ENCODE results near the gene AQP5. TPM values are rescaled to one million over a fixed set of nuclear protein-coding genes. Genes with fewer than 3 reads are reported as not detected.

The AQP5 gene
- total RNA-seq, 1 experiment from 2014 or later, result not detected

DNA sequence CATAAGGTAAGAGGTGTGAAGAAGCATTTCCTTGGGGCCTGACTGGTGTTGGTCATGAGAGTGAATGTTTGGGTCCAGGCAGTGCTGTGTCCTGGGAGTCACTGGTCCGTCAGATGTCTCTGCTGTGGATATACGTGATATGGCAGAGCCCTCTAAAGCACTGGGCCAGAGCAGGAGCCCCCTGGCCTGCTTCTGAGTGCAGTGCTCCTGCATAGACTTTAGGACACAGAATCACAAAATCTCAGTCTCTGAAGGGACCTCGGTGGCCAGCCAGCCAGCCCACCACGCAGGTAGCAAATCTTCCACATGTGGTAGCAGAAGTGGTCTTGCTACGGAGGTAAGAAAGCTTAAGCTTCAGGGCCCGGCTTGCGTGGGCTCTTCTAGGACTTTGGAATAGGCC, 29.6 kb upstream of the AQP5 start:
- no peak for DNase-seq (ENCODE audit: low read depth)

DNA sequence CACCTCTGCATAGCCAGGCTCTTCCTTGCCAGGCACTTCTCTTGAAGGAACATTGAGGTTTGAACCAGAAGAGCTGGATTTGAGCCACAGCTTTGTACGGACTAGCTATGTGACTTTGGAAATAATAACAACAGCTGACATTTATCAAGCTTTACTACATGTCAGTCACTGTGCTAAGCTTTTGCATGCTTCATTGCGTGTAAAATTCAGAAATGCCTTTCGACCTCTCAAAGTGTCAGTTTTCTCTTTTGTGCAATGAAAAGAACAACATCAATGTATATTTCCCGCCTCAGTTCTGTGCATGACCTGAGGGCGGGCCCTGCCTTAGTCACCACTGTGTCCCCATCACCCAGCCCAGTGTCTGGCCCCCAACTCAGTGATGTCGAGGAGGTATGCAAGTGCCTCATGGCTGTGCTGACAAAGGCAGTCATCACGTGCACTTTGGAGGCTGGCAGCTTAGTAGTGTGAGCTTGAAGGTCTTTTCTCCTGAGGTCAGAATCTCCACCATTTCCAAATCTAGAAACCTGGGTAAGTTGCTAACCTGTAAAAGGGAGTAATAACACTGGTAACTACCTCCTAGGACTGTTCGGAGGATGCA, 29.0 kb upstream of the AQP5 start:
- no peak for DNase-seq (ENCODE audit: low read depth)

DNA sequence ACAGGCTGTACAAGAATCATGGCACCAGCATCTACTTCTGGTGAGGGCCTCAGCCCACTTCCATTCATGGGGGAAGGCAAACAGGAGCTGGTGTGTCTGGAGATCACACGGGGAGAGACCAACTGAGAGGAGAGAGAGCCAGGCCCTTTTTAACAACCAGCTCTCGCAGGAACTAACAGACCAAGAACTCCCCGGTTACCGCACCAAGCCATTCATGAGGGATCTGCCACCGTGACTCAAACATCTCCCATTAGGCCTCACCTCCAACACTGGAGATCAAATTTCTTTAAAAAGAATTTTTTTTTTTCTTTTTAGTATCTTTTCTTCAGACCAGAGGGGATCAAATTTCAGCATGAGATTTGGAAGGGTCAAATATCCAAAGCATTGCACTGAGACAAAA, 27.9 kb upstream of the AQP5 start:
- peak; percentile 39 for DNase-seq (ENCODE audit: low read depth)

DNA sequence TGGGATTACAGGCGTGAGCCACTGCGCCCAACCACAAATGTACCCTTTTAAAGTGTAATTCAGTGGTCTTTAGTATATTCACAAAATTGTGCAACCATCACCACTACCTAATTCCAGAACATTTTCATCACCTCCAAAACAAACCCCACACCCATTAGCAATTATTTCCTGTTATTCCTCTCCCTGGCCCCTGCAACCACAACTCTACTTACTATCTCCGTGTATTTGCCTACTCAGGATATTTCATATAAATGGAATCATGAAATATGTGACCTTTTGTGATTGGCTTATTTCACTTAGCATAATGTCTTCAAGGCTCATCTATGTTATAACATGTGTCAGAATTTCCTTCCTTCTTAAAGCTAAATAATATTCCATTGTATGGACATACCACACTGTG, 27.2 kb upstream of the AQP5 start:
- no peak for DNase-seq (ENCODE audit: low read depth)

DNA sequence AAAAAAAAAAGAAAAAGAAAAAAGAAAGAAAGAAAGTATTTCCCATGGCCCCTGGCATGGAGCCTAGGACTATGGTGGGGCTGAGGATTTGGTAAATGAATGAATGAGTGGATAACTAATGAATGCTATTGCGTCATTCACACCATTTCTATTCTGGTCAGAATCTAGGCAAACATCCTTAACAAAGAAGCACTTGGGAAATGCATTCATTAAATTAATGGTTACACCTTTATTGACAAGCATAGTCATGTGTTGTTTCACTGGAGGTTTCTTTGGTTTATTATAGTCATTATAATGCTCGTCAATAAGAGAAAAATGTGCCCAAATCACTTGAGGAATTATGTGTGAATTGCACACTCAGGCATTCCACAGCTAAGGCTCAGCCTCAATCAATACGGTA, 24.7 kb upstream of the AQP5 start:
- no peak for DNase-seq (ENCODE audit: low read depth)

DNA sequence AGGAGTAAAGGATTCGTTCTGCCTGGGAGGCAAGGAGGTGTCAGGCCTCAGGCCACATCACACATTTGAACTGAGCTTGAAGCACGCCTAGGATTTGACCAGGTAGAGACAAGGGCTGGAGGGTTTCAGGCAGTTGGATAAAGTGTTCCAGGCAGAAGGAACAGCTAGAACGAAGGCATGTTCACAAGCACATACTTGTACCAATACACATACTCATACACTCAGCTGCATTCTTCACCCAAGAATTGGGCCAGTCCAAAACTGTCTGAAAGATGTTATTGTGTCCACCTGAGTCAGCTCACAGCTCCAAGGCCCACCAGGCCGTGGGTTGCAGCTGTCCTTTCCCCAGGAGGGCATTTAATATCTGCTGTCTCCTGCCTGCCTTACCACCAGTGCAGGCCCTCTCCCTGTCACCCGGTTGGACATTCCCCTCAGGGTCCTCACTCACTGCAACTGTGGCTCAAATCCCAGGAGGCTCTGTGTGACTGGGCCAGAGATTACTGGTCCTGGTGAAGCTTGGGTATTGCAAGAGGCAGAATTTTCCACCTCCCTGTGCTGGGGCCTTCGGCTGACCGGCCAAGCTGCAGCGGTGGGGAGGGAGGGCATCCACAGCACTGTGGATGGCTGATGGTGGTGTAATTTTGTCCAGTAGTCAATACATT, 23.9 kb upstream of the AQP5 start:
- DNase-seq (ENCODE audit: low read depth), result no peak

DNA sequence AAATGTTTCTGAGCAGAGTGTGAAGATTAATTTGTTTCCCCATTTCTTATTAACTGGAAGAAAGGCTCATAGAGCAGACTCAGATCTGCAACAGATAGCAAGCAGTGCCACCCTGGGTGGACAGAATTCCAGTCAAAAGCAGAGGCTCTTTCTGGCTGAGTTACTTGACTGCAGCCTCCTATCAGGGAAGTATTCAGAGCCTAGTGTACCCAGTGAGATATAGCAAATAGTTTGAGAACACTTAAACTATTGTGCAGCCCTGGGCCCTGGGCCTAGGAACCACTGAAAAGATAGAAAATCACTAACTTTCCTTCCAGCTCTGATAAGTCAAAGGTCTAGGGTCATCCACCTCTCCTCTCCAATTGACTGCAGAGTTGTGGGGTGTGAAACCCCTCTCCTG, 22.4 kb upstream of the AQP5 start:
- no peak for DNase-seq (ENCODE audit: low read depth)

DNA sequence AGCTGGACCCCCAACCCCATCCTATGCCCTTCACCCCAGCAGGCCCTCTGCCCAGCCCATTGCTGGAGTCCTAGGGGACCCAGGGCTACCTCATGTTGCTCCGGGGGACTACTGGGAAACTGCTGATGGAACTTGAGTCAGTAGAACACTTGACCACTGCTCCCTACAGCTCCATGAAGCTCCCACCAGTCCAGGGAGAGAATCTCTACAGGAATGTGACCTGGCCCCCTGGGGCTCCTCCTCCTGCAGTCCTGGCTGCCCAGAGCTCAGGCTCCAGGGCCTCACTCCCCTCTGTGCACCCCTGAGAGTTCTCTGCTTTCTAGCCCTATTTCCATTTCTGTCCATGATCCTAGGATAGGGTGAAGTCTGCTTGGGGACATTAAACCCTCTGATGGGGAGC, 22.0 kb upstream of the AQP5 start:
- DNase-seq (ENCODE audit: low read depth), result no peak

DNA sequence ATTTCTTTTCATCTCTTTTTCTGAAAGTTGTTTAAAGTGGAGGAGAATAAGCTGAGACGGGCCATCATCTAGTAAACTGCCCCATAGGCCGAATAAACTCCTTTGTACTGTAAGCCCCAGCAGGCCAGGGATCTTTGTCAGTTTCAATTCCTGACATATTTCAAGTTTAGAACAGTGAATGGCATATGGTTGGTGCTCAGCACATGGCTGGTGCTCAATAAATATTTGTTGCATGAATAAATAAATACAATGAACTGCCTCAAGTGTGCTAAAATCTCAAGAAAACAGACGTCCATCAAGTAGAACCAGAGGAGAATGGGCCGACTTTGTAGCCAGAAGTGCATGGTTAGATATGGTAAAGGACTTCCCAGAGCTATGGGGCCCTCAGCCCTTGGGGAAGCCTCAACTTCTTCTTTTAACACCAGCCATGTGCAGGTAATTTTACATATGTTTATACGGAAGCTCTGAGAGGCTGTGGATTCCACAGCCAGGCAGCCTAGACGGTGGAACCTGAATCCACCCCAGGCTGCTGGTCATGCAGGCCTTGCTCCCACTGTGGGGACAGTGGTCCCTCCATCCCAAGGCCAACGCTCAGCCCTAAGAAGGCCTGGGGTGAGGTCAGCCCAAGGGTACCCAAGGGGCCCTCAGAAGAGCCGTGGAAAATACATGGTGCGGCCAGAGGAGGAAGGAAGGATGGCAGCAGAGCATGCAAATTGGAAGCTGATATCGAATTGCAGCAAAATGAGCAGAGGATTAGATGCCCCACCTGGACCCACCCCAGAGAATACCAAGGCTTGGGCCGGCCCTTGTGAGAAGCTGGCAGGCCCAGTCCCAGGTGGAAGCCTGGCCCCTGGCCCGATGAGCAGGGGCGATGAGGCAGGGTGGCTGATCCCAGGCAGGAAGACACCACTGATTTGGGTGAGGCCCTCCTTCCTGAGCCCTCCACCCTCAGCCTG, 19.8 kb upstream of the AQP5 start:
- no peak for DNase-seq (ENCODE audit: low read depth)

DNA sequence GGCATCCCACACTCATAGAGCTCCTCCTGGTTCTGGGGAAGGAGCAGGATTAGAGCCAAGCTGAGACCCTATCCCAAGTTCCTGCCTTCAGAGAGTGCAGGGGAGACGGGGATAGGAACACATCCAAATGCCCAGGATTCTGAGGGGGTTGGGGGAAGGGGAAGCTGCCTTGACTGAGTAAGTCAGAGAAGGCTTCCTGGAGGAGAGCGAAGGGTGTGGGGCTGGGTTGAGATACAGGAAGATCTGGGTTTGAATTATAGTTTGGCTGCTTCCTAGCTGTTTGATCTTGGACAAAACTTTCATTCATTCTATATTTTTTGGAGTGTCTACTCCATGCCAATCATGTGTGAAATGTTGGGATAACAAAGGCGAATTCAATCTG, 19.2 kb upstream of the AQP5 start:
- DNase-seq (ENCODE audit: low read depth), result no peak

DNA sequence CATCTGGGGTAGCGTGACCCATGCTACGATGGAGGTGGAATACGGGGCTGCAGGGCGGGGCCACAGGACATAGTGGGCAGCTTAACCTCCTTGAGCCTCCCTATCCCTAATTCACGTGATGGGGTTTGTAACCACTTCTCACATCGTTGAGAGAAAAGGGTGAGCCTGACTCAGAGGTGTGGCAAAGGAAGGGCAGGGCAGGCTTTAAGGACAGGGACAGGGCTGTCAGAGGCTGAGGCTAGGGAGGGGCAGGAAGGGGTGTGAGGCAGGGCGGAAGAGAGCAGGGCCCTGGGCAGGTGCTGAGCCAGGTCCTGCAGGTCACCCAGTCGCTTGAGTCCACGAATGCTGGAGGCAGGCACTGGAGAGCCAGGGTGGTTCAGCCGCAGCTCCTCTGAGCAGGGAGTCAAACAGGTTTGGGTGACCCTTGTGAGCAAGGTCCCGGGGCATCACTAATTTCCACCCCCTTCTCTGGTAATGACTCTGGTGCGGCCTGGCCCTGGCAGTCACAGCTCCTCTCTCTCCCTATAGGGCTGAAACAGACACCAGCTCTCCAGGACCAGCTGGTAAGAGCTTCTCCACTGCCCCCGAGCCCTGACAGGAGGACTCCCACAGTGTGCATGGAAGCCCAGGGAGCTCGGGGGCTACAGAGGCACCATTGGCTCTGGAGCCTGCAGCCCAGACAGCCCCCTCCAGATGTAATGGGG, 18.6 kb upstream of the AQP5 start:
- no peak for DNase-seq (ENCODE audit: low read depth)

DNA sequence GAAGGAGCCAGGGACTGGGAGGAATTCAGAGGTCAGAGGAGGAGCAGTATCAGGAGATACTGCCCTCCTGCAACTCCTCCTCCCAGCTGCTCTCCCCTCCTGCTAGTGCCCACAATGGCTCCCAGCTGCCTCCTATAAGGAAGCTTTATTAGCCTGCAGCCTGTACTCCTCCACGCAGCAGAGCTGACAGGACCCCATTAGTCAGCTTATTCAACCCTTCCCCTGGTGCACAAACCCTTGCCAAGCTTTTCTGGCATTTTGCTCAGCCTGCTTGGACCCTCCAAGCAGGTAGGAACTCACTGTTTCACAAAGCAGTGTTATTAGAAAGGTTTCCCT, 18.1 kb upstream of the AQP5 start:
- DNase-seq (ENCODE audit: low read depth), result no peak

DNA sequence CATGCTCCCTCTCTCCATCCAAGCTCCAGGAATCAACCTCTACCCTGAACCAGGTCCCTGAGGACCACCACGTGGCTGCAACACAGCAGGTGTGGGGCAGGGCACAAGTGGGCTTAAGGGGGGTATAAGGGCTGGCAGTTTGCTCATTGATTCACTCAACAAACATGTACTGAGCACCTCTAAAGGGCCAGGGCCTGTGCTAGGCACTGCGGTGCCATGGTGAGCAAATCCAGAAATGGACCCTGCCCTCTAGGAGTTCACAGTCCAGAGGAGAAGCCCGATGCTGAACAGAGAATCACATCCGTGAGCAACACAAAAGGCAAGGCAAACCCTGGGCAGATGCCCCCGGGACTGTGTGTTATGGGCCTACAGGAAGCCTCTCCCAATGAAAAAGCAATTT, 17.6 kb upstream of the AQP5 start:
- DNase-seq (ENCODE audit: low read depth), result no peak

DNA sequence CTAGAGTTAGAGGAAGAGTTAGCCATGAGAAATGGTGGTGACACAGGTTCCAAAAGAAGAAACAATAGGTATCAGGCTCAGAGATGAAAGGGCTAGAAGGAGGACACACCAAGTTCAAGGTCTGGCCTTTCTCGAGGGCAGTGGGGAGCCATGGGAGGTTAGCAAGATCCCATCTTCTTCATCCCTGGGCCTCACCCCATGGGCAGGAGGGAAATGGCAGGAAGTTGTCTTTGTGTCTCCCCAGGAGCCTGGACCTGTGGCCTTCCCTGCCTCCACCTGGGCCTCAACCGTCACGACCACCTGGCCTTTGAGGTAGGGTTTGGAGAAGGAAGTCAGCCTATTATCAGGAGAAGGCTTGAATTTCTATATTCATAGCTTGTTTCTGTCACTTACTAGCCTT, 17.0 kb upstream of the AQP5 start:
- DNase-seq (ENCODE audit: low read depth), result no peak

DNA sequence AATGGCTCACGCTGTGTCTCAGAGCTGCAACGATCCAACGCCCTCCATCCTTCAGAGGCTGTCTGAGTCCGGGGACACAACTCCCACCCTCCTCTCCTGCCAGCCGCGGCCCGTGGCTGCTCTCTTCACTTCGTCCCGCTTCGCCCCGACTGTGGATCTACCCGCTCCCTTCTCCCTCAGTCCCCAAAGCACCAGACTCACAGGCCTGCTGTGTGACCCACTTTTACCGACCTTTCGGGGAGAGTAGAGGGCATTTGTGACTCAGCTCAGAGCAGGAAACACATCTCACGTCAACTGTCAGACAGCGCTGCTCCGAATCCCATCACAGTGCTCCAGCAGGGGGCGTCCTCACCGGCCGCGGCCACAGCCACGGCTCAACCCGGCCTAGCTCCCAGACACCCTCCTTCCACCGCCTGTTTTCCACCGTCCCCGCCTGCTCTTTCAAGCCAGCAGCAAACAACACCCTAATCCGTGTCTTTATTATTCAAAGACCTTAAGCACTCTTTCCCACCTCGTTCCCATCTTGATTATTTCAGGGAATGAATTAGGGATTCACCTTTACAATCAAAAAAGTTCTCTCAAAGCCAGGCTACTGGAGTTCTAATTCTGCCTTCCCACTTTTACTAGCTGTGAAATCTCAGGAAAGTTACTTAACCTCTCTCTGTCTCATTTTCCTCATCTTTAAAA, 16.1 kb upstream of the AQP5 start:
- peak; percentile 91 for DNase-seq (ENCODE audit: low read depth)

DNA sequence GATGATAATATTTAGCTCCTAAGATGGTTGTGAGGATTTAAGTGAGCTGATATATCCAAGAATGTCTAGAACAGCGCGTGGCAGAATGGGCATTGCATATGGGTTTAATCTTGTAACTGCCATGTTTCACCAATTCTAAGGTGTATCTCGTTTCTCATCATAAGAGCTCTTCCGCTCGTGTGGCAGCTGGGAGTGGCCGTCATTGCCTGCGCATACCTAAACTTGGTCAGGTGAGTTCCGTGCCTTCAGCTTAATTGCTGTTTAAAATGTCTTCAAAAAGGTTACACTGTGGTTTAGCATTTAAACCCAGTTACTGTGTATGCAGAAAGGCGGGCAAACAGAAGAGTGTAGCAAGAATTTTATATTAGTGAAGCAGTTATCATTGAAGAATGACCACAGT, 15.6 kb upstream of the AQP5 start:
- DNase-seq (ENCODE audit: low read depth), result no peak

DNA sequence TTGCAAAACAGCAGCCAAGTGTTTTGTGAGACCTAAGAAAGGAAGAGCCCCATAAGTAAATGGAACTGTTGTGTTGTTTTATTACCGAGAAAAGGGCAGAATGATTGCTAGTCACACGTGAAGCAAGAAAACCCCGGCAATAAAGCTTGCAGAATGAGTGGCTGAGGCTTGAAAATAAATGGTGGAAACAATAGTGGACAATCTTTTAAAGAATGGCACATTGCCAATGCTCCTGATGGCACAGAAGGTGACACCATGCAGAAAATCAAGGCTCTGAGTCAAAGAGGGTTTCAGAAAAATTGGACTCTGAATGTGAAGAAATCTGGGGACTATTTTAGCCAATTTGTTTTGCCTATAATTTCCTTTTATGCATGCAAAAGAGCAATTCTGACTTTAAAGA, 15.2 kb upstream of the AQP5 start:
- DNase-seq (ENCODE audit: low read depth), result no peak

DNA sequence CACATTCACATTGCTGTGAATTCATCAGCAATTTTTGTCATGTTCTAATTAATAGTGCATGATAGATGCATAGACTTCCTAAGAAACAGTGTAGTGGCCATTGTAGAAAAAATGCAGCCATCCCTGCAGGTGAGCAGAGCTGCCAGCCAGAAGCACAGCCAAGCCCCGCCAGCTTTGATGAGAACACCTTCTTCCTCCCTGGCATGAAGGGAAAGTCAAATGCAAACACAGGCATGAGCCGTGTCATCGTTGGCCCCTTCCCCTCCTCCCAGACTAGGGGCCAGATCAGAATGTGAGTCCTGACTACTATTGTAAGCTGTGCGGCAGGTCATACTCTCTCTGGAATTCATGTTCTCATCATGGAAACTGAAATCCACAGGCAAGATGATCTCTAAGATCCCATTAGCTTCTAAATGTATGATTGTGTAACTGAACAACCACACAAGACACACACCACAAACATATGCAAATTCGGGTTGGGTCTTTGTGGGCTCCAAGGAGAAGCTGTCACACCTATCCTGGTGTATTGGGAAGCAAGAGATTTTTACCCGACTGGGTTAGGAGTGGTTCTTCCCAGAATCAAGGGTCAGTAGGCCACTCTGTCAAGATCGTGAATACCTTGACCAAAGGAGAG, 14.0 kb upstream of the AQP5 start:
- DNase-seq (ENCODE audit: low read depth), result no peak

DNA sequence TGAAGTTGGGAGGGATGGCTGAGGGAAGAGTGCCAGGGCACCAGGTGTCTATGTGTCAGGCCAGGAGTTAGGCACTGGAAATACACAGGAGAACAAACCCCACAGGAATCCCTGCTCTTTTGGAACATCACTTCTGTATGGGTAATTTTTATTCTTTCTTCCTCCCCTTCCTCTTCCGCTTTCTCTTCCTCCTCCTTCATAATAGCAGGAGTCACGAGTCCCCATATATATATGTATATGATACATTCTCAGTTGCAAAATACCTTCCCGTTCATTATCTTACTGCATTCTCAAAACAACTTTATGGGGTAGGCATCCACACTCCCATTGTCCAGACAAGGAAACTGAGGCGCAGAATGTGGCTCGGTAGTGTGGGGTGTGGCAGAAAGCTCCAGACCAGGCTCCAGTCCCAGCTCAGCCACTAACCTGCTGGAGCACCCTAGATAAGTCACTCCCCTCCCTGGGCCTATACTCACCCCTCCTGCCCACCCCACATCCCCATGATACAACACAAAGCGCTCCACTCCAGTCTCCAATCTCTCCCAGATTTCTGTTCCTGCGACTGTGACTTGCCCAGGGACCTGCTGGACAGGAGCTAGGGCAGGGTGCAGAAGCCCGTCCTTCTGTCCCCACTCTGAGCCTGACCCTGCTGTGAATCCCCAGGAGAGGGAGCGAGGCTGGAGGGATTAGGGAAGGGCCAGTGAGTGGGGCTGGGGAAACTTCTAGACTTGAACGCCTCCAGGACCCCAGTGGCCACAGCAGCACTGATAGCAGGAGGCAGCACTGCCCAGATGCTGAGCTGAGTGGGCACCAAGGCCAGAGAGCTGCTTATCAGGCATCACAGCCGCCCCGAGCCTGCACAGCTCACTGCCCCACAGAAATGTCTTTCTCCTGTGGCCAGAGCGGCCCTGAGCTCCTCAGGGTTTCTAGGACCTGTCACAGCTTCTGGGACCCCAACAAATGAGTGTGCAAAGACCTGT, 12.5 kb upstream of the AQP5 start:
- no peak for DNase-seq (ENCODE audit: low read depth)

DNA sequence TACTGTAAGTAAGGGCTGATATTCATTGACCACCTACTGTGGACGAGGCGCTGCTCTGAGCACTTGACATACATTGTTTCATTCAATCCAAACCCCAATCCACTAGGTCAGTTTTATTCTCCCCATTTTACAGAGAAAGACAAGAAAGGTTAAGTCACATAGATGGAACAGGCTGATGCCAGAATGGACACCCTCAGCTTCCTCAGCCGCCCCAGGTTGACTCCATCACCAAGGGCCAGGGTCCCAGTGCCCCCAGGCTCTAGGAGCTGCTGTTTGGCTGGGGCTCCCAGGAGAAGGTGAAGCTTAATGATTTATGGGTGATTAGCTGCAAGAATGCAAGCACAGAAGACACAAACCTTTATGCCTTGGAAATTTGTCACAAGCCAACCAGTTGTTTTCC, 11.8 kb upstream of the AQP5 start:
- DNase-seq (ENCODE audit: low read depth), result no peak

Measured in Daoy (cell line).